B cell (primary cell): ENCODE measurements around the gene AGPAT3. TPM values are rescaled to one million over a fixed set of nuclear protein-coding genes. Genes with fewer than 3 reads are reported as not detected.

Experiments
- ATAC-seq: fragments of 200-7000 bp; cut with Tn5 transposase; one replicate; pipeline ENCODE4 v1.10.0; 2021; ENCODE audit warnings: low read depth, mild to moderate bottlenecking, moderate number of reproducible peaks, moderate library complexity
- CTCF ChIA-PET: fragments of 350-600 bp; sonication (Branson Sonifier 250); formaldehyde crosslinking; loops from one replicate; lab custom pipeline; 2021; ENCODE audit warnings: antibody characterized with exemption, inconsistent platforms; lab: Charles Lee
- POLR2A ChIA-PET: fragments of 350-600 bp; sonication (Branson Sonifier 250); formaldehyde crosslinking; loops from one replicate; lab custom pipeline; 2021; ENCODE audit warnings: antibody characterized with exemption; lab: Charles Lee
- DNase-seq: peaks from one replicate; pipeline ENCODE4 v3.0.0; 2013
- H2AFZ ChIP-seq: 2 replicates; pipeline ENCODE4 v1.6.1; 2012; ENCODE audit warnings: mild to moderate bottlenecking, low read depth, low read length; ENCODE audit not compliant: insufficient read depth, poor library complexity, severe bottlenecking
- H3K27ac ChIP-seq, 2 donors: 1 replicate in 1 of 2; 2 replicates in 1 of 2; pipeline ENCODE4 v1.5.1; 2012 to 2013; ENCODE audit warnings: low read length in 2 of 2, mild to moderate bottlenecking in 2 of 2, moderate library complexity in 1 of 2
- H3K27me3 ChIP-seq, 4 experiments: fragments of 200-600 bp in 1 of 4; sonication (generic) in 1 of 4; replicated peaks in 1 of 4; 1 replicate in 2 of 4; 2 replicates in 2 of 4; pipeline versions ENCODE4 v1.6.1 to v1.7.0; 2013 to 2016; ENCODE audit warnings: low read length in 3 of 4, mild to moderate bottlenecking in 2 of 4, mixed read lengths in 1 of 4, moderate library complexity in 1 of 4; ENCODE audit not compliant: insufficient read depth in 4 of 4, control insufficient read depth in 3 of 4; ENCODE audit errors: control extremely low read depth in 1 of 4
- H3K36me3 ChIP-seq, 2 experiments: replicated peaks in 1 of 2; 1 replicate in 1 of 2; 2 replicates in 1 of 2; pipeline versions ENCODE4 v1.6.1 to v1.7.1; 2013; ENCODE audit warnings: low read length in 1 of 2; ENCODE audit not compliant: insufficient read depth in 2 of 2, control insufficient read depth in 1 of 2; ENCODE audit errors: control extremely low read depth in 1 of 2, extremely low read depth in 1 of 2
- H3K4me1 ChIP-seq, 2 donors: fragments of 200-600 bp in 1 of 2; sonication (generic) in 1 of 2; 1 replicate in 1 of 2; 2 replicates in 1 of 2; pipeline versions ENCODE4 v1.5.1 to v1.6.1; 2013 to 2017; ENCODE audit warnings: low read length in 2 of 2; ENCODE audit not compliant: control insufficient read depth in 2 of 2, insufficient read depth in 2 of 2
- H3K4me2 ChIP-seq: replicated peaks from 2 replicates; pipeline ENCODE3; 2012; ENCODE audit warnings: mild to moderate bottlenecking, low read depth, low read length; ENCODE audit not compliant: poor library complexity, severe bottlenecking
- H3K4me3 ChIP-seq, 5 experiments: fragments of 200-600 bp in 1 of 5; sonication (generic) in 1 of 5; 1 replicate in 3 of 5; 2 replicates in 2 of 5; pipeline versions ENCODE4 v1.5.1 to v1.7.0; 2011 to 2016; ENCODE audit warnings: low read length in 4 of 5, mild to moderate bottlenecking in 4 of 5, low read depth in 2 of 5, control low read depth in 1 of 5, moderate library complexity in 1 of 5; ENCODE audit not compliant: insufficient read depth in 1 of 5; ENCODE audit errors: control extremely low read depth in 1 of 5, extremely low read depth in 1 of 5
- H3K79me2 ChIP-seq: fragments of 200-600 bp; sonication (generic); one replicate; pipeline ENCODE4 v1.6.0; 2016; ENCODE audit warnings: low read length; ENCODE audit not compliant: control insufficient read depth, insufficient read depth
- H3K9ac ChIP-seq: fragments of 200-600 bp; sonication (generic); 2 replicates; pipeline ENCODE4 v1.6.1; 2017; ENCODE audit warnings: mild to moderate bottlenecking, low read length, moderate library complexity
- H3K9me3 ChIP-seq, 3 donors: one replicate each; pipeline versions ENCODE4 v1.6.1 to v1.7.1; 2013; ENCODE audit warnings: low read length in 2 of 3; ENCODE audit not compliant: control insufficient read depth in 2 of 3, insufficient read depth in 1 of 3; ENCODE audit errors: control extremely low read depth in 1 of 3
- H4K20me1 ChIP-seq: 2 replicates; pipeline ENCODE4 v1.6.0; 2012; ENCODE audit warnings: mild to moderate bottlenecking, low read length; ENCODE audit not compliant: insufficient read depth, control insufficient read depth, poor library complexity, severe bottlenecking
- H3K27ac Mint-ChIP-seq: one replicate; pipeline ENCODE4 v1.8.0; 2021; ENCODE audit warnings: mixed read lengths
- H3K27me3 Mint-ChIP-seq: one replicate; pipeline ENCODE4 v1.8.0; 2021; ENCODE audit warnings: mixed read lengths
- H3K4me1 Mint-ChIP-seq: one replicate; pipeline ENCODE4 v1.8.0; 2021; ENCODE audit warnings: mixed read lengths
- H3K4me3 Mint-ChIP-seq: one replicate; pipeline ENCODE4 v1.8.0; 2021; ENCODE audit warnings: mixed read lengths
- H3K9me3 Mint-ChIP-seq: one replicate; pipeline ENCODE4 v1.8.0; 2022; ENCODE audit warnings: mixed read lengths; ENCODE audit not compliant: insufficient read depth
- CTCF ChIP-seq: fragments of 200-600 bp; IDR thresholded peaks from one replicate; pipeline ENCODE4 v1.8.0; 2022; ENCODE audit warnings: antibody characterized with exemption, mild to moderate bottlenecking
- EZH2 ChIP-seq: IDR thresholded peaks from 2 replicates; pipeline ENCODE4 v1.6.1; 2012; ENCODE audit warnings: borderline replicate concordance, low read depth, mild to moderate bottlenecking, moderate library complexity, low read length; ENCODE audit not compliant: insufficient read depth, poor library complexity, severe bottlenecking
- WGBS: methylation state at CpG from one replicate; pipeline ENCODE4 v1.1.5; 2013; ENCODE audit warnings: missing lambda C conversion rate; ENCODE audit not compliant: insufficient coverage; 5-methylcytosine and 5-hydroxymethylcytosine counted together
- intact Hi-C: fragments of 100-400 bp; cut with micrococcal nuclease; formaldehyde crosslinking; loops from one replicate; pipeline ENCODE4 v1.10.0; 2022
- polyA plus RNA-seq: library from polyadenylated mRNA; depleted of rRNA; stranded (reverse); fragments of >200 nt; gene quantifications from 2 replicates; pipeline ENCODE4 v1.2.3, GENCODE V29; 2012
- total RNA-seq, 2 donors: library from RNA; stranded (reverse); fragments of 120-200 nt in 1 of 2; gene quantifications; 1 replicate in 1 of 2; 2 replicates in 1 of 2; pipeline versions ENCODE4 v1.2.3 to v1.2.4, GENCODE V29; 2013 to 2022

Gene AGPAT3
- total and polyA plus RNA-seq, 2 donors (not counting 1 experiment from before 2014, with no cell fraction given): 14.3 to 49.3 TPM

- intact Hi-C loops: no loop called here
- no peaks in the 10 kb centered on the region for H3K27me3 Mint-ChIP-seq
- Histone ChIP-seq H3K4me1 (peaks cover 6 to 14% of the 10 kb centered on the region in 2 donors), H2AFZ (no peak overlapping the region), H3K4me3 (no peak overlapping the region), H3K4me2 (no peak overlapping the region), H3K9ac (no peak overlapping the region), H3K27me3 (no peaks in the 10 kb centered on the region), H3K9me3 (no peaks in the 10 kb centered on the region), H3K79me2 (peaks cover 88% of the 10 kb centered on the region), H3K36me3 (no peaks in the 10 kb centered on the region), H4K20me1 (peaks cover 40% of the 10 kb centered on the region), H3K27ac (no peak overlapping the region)
- TF ChIP-seq EZH2 (no peak), CTCF (no peak)
- no peak overlapping the region for H3K27ac Mint-ChIP-seq
- H3K9me3 Mint-ChIP-seq: no peaks in the 10 kb centered on the region
- H3K4me3 Mint-ChIP-seq: no peak overlapping the region
- CTCF ChIA-PET: no interaction called here
- peaks cover 23% of the 10 kb centered on the region for H3K4me1 Mint-ChIP-seq
- POLR2A ChIA-PET: no interaction called here
- ATAC-seq: no peak
- WGBS: 80% methylated on average over 2 of the region's 3 CpGs
- DNase-seq: no peak
Observed at GRCh38 chr21:43889069-43889468, 24.0 kb downstream of the AGPAT3 start.

GRCh38 chr21:43890042-43890441, 25.0 kb downstream of the AGPAT3 start:
- peaks cover 85% of the 10 kb centered on the region for H3K79me2 ChIP-seq

More at GRCh38 chr21:43890042-43890441, 25.0 kb downstream of the AGPAT3 start:
- 100% methylated on average over 7 of the region's 9 CpGs for WGBS
- H3K4me1 Mint-ChIP-seq: peaks cover 24% of the 10 kb centered on the region
- peaks cover 6 to 16% of the 10 kb centered on the region in 2 donors for H3K4me1 ChIP-seq
- H3K9me3 Mint-ChIP-seq: no peaks in the 10 kb centered on the region
- H3K9me3 ChIP-seq: no peaks in the 10 kb centered on the region
- no peaks in the 10 kb centered on the region for H3K27me3 Mint-ChIP-seq
- TF ChIP-seq CTCF: no peak
- TF ChIP-seq EZH2: no peak
- no peaks in the 10 kb centered on the region for H3K27me3 ChIP-seq
- POLR2A ChIA-PET: interaction anchor here (0.5 kb wide), 1 partner anchor 125 kb away, joined by 3 read pairs; no protein-coding TSS in a partner anchor
- H3K27ac ChIP-seq: no peak overlapping the region
- DNase-seq (no peak), ATAC-seq (no peak)
- no peak overlapping the region for H3K9ac ChIP-seq
- intact Hi-C loops: no loop called here
- H3K36me3 ChIP-seq: no peaks in the 10 kb centered on the region
- CTCF ChIA-PET: no interaction called here
- H3K27ac Mint-ChIP-seq: no peak overlapping the region
- no peak overlapping the region for H2AFZ ChIP-seq
- no peak overlapping the region for H3K4me3 Mint-ChIP-seq
- H4K20me1 ChIP-seq: peaks cover 30% of the 10 kb centered on the region
- H3K4me2 ChIP-seq: no peak overlapping the region
- no peak overlapping the region for H3K4me3 ChIP-seq
